GM21360 (cell line): Measurements from ENCODE around the gene VWA5A.
"Not testable (repeated sequence)": the region's sequence is repeated elsewhere in the genome, so short reads cannot be mapped to it uniquely, and the experiment has no call there.

Experiments used
- ATAC-seq: cut with Tn5 transposase; IDR thresholded peaks from one replicate; pipeline ENCODE4 v1.9.1; 2021; ENCODE audit warnings: mild to moderate bottlenecking, moderate library complexity; ENCODE audit not compliant: unreplicated experiment

VWA5A gene

DNA sequence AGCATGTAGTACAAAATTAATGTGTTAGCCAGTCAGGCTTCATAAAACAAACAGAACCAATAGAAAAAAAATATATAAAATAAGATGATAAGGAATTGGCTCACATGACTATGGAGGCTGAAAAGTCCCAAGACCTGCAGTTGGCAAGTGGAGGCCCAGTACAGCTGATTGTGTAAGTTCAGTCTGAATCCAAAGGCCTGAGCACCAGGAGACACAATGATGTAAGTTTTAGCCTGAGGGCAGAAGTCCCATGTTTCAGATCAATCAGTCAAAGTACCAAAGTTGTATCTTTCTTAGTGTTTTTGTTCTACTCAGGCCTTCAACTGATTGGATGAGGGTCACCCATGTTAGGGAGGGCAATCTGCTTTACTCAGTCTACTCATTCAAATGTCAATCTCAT is 53.5 kb downstream of the VWA5A start:
- ATAC-seq: no peak

DNA sequence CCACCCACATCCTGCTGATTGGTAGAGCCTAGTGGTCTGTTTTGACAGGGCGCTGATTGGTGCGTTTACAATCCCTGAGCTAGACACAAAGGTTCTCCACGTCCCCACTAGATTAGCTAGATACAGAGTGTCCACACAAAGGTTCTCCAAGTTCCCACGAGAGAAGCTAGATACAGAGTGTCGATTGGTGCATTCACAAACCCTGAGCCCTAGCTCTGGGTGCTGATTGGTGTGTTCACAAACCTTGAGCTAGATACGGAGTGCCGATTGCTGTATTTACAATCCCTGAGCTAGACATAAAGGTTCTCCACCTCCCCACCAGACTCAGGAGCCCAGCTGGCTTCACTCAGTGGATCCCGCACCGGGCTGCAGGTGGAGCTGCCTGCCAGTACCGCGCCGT is 55.1 kb downstream of the VWA5A start:
- not testable (repeated sequence) for ATAC-seq

DNA sequence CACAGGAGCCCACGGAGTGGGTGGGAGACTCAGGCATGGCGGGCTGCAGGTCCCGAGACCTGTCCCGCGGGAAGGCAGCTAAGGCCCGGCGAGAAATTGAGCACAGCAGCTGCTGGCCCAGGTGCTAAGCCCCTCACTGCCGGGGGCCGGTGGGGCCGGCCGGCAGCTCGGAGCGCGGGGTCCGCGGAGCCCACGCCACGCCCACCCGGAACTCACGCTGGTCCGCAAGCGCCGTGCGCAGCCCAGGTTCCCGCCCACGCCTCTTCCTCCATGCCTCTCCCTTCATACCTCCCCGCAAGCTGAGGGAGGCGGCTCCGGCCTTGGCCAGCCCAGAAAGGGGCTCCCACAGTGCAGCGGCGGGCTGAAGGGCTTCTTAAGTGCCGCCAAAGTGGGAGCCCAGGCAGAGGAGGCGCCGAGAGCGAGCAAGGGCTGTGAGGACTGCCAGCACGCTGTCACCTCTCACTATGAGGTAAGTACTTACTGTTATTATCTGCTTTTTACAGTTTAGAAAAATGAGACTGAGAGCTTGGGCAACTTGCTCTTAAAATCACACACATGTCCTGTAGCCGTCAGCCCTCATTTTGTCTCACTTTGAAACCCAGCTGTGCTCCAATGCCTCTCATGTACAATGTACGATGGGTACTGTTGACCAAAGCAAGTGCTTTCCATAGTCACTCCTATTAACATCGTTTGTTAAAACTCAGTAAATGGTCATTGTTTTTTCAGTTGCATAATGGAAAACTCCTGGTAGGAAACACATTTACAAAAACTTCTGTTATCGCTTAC is 55.7 kb downstream of the VWA5A start:
- ATAC-seq: no peak

DNA sequence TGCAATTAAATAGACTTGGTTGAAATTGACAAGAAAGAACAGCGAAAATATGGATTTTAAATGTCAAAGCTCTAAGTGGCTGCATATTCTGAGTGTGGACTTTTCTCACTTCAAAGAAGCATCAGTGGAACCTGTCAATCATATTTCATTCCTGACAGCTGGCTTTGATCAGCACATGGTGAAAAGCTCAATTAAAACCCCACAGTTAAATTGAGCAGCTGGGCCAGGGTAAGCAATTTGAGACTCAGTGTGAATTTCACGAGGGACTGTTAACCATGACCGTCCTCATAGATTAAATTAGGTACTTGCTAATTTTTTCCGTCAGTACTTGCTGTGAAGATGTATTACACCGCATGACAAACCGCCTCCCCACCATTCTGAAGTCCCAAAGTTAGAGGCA is 56.9 kb downstream of the VWA5A start:
- ATAC-seq: no peak

DNA sequence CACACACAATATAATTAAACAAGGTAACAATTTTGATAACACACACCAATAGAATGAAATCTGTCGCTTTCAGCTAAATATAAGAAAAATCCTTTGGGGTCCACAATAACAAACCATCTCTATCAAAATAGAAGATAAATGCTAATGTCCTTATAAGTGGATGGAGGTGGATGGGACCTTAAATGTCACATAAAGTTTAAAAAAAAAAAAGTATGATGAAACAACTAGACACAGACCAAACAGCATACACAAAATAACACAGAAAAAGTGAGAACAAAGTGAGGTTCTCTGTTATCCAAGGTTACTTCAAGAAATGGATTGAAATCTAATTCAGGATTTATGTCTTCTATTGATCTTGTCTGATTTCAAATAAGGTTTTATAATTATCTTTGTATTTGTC is 57.3 kb downstream of the VWA5A start:
- ATAC-seq: no peak

DNA sequence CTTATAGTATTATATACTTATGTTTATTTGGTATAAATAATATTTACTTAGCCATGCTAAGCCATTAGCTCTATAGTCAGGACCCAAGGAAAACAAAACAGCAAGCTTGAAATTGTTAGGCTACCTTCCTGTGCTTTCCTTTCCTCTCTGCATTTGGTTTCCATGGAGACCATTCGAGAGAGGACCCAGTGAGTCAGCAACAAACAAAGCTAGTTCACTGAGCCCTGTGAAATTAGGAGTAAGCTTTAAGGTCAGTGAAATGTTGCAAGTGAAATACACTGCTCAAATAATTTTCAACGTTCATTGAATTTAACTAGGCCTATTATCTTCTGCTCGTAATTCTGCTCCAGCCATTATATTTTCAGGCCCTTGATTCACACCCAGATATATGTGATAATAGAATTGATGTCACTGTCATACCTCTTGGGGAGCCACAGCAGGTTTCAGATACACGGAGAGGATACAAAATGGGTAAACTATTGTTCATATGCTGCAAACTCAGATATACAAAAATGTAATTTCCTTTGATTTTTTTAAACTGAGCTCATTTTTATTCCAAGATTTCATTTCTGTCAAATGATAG is 58.8 kb downstream of the VWA5A start:
- no peak for ATAC-seq

DNA sequence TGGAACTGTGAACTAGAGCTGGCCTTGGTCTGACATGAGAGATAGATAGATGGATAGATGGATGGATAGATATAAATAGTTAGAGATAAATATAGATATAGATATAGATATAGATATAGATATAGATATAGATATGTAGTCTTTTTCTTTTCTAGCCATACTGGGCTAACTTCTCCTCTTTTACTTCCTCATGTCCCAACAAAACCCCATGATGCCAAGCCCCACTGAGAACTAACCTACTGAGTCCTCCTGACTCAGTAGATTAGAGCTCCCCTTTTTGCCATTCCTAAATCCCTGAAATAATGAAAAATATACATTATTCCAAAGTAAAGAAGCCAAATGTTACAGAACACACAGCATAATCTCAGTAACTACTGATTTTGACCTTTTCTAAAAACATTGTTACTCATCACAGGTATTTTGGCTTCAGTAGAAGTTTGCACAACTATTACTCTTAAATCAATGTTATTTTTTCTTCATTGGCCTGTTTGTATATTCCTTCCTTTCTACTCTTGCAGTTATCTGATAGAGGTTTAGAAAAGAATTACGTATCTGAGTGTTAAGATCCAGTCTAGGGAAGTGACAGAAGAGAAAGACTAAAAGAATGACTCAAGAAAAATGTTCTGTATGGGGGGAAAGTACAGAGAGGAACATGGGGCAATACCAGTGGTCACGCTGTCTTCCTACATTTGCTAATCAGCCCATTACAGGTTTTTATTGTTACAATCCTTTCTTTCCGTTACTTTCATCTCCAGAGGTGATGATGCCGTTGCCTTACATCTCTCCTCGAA is 61.9 kb downstream of the VWA5A start:
- ATAC-seq: no peak

DNA sequence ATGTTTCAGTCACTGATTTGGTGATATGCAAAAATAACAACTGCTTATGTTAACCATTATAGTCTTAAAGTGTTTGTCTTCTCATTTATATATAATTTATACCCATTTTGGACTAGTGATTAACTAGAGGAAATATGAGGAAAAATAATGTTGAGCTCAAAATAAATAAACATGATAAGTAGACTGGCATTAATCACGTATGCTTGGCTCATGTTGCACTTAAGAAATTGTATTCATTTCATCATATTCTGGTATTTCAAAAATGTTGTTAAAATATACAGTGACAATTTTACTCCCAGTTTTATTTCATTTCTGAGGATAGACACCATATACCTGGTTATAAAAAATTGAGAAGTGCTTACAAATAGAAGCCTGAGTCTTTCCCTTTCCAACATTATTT is 64.1 kb downstream of the VWA5A start:
- no peak for ATAC-seq

DNA sequence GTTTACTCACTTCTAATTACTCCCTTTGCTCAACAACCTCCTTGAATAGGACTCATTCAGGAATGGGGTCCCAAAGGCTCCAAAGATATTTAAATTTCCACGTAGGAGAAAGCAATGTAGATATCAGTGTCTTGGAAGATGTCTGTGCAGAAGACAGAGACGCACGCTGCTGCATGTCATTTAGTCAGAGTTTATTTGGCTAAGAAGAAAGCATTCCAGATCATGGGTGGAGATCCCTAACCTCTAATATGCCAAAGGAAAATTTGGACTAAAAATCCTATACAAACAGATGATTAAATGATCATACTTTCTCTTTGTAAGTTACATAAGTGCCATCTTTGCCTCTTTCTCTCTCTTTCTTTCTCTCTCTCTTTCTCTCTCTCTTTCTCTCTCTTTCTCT is 67.8 kb downstream of the VWA5A start, which contains the start of gene OR10D3:
TSS of gene OR10D3 (plus strand) at position 278 of the 400 bp plus-strand sequence. CDS start 1,925 bp downstream, outside the sequence.
- ATAC-seq: no peak

DNA sequence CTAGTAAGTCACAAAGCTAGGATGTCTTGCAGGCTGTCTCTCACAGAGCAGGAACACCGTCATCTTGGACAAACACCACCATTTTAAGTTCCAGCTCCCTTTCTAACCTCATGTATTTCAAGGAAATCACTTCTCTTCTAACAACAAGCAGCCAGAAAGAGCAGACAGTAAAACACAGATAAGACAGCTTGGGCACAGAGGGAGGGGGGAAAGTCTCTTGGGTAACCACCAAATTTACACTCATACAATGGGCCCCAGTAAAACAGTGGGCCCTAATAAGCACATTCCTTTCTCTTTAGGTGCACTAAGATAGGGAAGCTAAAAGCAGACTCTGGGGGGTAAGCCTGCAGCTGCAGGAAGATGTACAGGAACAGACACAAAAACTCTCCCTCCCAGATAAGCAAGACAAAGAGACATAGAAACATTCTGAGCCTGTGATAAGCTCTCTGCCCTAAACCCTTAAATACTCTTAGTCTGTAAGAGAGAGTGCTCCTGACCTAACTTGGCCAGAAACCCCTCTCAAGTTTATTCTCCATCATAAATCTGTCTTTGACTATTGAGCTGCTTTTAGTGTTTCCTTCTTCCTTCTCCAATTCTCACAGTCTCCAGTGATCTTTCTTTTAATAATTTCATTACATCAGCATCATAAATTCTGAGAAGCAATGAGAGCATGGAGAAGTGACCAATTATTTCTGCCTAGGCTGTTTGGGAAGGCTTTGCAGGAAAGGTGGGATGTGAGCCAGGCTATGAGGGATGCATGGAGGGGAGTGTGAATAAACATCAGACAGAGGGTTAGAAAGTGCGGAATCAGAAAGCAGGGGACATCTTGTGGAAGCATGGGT is 75.3 kb downstream of the VWA5A start:
- ATAC-seq: no peak

DNA sequence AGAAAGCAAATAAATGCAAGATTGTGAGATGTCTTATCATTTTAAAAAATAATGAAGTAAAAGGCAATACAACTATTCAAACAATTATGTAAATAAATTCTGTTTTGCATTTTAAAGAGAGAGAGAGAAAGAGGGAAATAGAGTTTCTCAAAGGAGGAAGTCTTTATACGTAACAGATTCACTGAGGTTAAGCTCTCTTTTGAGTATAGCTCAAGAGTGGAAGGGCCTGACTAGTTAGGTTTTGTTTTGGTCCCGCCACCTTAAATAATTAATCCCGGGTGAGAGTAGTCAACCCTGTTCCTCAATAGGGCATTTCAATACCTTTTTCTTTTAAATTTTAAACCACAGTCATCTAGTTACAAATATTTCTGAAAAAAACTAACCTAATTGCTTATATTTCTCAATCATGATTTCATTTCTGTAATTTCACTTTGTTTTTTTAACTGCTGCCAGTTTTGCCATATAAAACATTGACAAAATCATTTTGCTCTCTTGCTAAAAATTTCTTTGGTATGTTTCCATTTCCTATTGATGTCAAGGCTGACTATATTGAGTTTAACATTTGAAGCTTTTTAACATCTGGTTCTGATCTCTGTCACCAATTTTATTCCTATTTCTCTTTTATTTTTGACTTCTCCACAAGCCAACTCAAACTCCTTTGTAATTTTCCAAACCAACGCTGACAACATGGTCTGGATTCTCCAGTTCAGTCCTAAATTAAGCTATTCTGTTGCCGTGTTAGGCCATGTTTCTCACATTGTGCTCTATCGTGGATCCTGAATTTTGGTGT is 78.2 kb downstream of the VWA5A start:
- ATAC-seq: no peak

DNA sequence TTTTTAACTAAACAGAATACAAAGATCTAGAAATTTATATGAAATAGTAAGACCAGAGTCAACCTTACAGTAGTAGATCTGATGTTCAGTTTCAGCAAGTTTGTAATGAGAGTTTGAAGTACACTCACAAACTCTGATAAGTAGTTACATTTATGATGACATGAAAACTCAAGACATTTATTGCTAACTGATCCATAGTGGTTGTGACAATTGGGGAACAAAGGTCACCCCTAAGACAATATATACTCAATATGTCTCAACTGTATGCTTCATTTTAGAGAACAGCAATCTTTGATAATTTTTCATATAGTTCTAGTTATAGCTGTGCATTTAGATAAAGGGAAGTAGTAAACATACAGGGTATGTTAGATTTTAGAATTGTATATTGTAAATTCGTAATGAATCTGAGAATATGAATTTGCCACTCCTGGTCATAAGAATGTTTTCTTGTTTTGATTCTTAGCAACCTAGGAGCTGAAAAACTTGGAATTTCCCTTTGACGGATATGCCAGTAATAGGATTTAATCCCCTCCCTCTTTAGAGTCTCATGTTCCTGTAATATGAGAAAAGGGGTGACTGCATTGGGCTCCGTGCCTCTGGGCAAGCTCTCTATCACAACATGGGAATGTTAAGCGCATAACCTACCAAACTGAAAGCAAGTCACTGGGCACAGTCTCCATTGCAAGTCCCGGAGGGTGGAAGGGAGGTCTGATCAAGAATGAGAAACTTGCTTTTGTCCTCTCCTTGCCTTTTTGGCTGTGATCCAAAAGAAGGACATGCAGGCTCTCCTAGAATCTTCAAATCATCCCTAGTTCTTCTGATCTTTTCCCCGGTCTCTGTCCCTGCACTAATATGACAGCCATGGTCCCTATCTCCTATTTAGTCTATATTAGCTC is 79.3 kb downstream of the VWA5A start:
- no peak for ATAC-seq

DNA sequence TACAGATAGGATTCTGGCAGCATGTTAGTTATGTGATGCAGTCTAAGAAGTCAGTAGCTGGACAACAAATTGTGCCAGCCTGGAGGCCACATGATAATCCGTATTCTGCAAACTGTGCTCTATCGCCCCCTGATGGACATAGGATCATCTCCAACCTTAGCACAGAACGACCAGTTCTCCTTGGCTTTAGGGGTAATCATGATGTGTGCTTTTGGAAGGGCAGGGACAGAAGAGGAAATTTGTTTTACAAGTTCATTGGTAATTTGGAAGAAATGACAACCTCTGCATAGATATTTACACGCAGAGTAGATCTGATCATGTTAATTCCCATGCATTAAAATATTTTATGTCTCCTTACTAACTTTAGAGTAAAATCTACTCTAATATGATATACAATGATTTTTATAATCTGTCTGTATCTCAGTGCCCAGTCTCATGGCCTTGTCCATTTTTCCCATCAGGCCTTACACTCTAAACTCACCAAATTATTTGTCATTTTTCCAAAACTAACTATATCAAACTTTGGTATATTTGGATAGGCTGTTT is 80.0 kb downstream of the VWA5A start:
- ATAC-seq: peak; percentile 91
